ENCODE measurements around the gene SRRM4. TPM values are rescaled to one million over a fixed set of nuclear protein-coding genes. Genes with fewer than 3 reads are reported as not detected.

SRRM4 gene
- total and polyA plus RNA-seq, 4 donors: not detected

- TF ChIP-seq REST (IDR thresholded peaks at IDR 0.05): peak; percentile 100
- TF ChIP-seq RXRA (IDR thresholded peaks at IDR 0.05): no peak
- H3K9ac ChIP-seq (ENCODE audit: low read depth in 1 of 2, low read length in 2 of 2): no peak overlapping the region
- DNase-seq (ENCODE audit: low spot score): peak; percentile 61
- H3K4me3 ChIP-seq (ENCODE audit: low read depth in 1 of 3, low read length in 3 of 3): no peak overlapping the region
- H3K9me3 ChIP-seq (ENCODE audit: control insufficient read depth in 4 of 4, low read length in 3 of 4): peaks cover 0 to 1% (median 0%) of the 10 kb centered on the region in 4 donors
- H3K36me3 ChIP-seq (ENCODE audit: control insufficient read depth in 4 of 4, insufficient read depth in 3 of 4, low read depth in 1 of 4, low read length in 3 of 4): no peaks in the 10 kb centered on the region
- WGBS: 27% methylated on average over 16 of the region's 16 CpGs
- H3K27me3 ChIP-seq (ENCODE audit: control insufficient read depth in 4 of 4, insufficient read depth in 4 of 4, low read length in 3 of 4): peaks cover 0 to 2% (median 0%) of the 10 kb centered on the region in 4 donors
- no peaks in the 10 kb centered on the region for H3K4me1 ChIP-seq (ENCODE audit: control insufficient read depth in 4 of 4, insufficient read depth in 4 of 4, low read length in 3 of 4)
- H3K27ac ChIP-seq (ENCODE audit: low read depth in 1 of 2, low read length in 2 of 2): no peak overlapping the region
Observed at GRCh38 chr12:119060847-119061796, 79.8 kb downstream of the SRRM4 start.

- Histone ChIP-seq H3K9ac (ENCODE audit: low read depth in 1 of 2, low read length in 2 of 2) (no peak overlapping the region), H3K27me3 (ENCODE audit: control insufficient read depth in 4 of 4, insufficient read depth in 4 of 4, low read length in 3 of 4) (peaks cover 0 to 3% (median under 1%) of the 10 kb centered on the region in 4 donors), H3K27ac (ENCODE audit: low read depth in 1 of 2, low read length in 2 of 2) (no peak overlapping the region), H3K4me3 (ENCODE audit: low read depth in 1 of 3, low read length in 3 of 3) (no peak overlapping the region), H3K4me1 (ENCODE audit: control insufficient read depth in 4 of 4, insufficient read depth in 4 of 4, low read length in 3 of 4) (no peaks in the 10 kb centered on the region), H3K9me3 (ENCODE audit: control insufficient read depth in 4 of 4, low read length in 3 of 4) (peaks cover 0 to 1% (median 0%) of the 10 kb centered on the region in 4 donors), H3K36me3 (ENCODE audit: control insufficient read depth in 4 of 4, insufficient read depth in 3 of 4, low read depth in 1 of 4, low read length in 3 of 4) (no peaks in the 10 kb centered on the region)
- no peak for DNase-seq (ENCODE audit: low spot score)
- no peak for TF ChIP-seq JUND (IDR thresholded peaks at IDR 0.05)
- 50% methylated on average over 9 of the region's 9 CpGs for WGBS
Observed at GRCh38 chr12:119068129-119068856, 87.0 kb downstream of the SRRM4 start.

GRCh38 chr12:119069147-119069642 is 87.9 kb downstream of the SRRM4 start:
- H3K27ac ChIP-seq (ENCODE audit: low read depth in 1 of 2, low read length in 2 of 2): no peak overlapping the region
- no peak for DNase-seq (ENCODE audit: low spot score)
- peaks cover 0 to 3% (median under 1%) of the 10 kb centered on the region in 4 donors for H3K27me3 ChIP-seq (ENCODE audit: control insufficient read depth in 4 of 4, insufficient read depth in 4 of 4, low read length in 3 of 4)
- H3K4me1 ChIP-seq (ENCODE audit: control insufficient read depth in 4 of 4, insufficient read depth in 4 of 4, low read length in 3 of 4): no peaks in the 10 kb centered on the region
- H3K4me3 ChIP-seq (ENCODE audit: low read depth in 1 of 3, low read length in 3 of 3): no peak overlapping the region
- no peak overlapping the region for H3K9ac ChIP-seq (ENCODE audit: low read depth in 1 of 2, low read length in 2 of 2)
- whole genome bisulfite sequencing: 15% methylated on average over 8 of the region's 8 CpGs
- no peaks in the 10 kb centered on the region for H3K9me3 ChIP-seq (ENCODE audit: control insufficient read depth in 4 of 4, low read length in 3 of 4)
- no peaks in the 10 kb centered on the region for H3K36me3 ChIP-seq (ENCODE audit: control insufficient read depth in 4 of 4, insufficient read depth in 3 of 4, low read depth in 1 of 4, low read length in 3 of 4)
- TF ChIP-seq FOXA2 (IDR thresholded peaks at IDR 0.05): no peak
- TF ChIP-seq ZBTB33 (IDR thresholded peaks at IDR 0.05): no peak
- no peak for TF ChIP-seq ATF3 (IDR thresholded peaks at IDR 0.05)
- TF ChIP-seq REST (IDR thresholded peaks at IDR 0.05): no peak
- TF ChIP-seq RXRA (IDR thresholded peaks at IDR 0.05): no peak
- TF ChIP-seq SP1 (IDR thresholded peaks at IDR 0.05): no peak
- no peak for TF ChIP-seq HNF4G (IDR thresholded peaks at IDR 0.05)
- no peak for TF ChIP-seq CTCF (IDR thresholded peaks at IDR 0.05; ENCODE audit: low read depth, low read length, missing input control)
- TF ChIP-seq FOXA1 (IDR thresholded peaks at IDR 0.05): no peak
- TF ChIP-seq GABPA (IDR thresholded peaks at IDR 0.05 in 1 of 2, conservative IDR thresholded peaks at IDR 0.05 in 1 of 2): no peak
- no peak for TF ChIP-seq JUND (IDR thresholded peaks at IDR 0.05)
- no peak for TF ChIP-seq YY1 (IDR thresholded peaks at IDR 0.05)

Data from liver (tissue), 9 donors.